Activated CD4-positive, alpha-beta T cell treated with anti-CD3 and anti-CD28 coated beads, Interleukin-10, Interleukin-2, amounts not matched to agents 100 ng/mL and 50 ng/mL, durations not matched to agents 16 hours and 8 hours (primary cell): Measurements from ENCODE around the gene CALN1.
"Not testable (repeated sequence)": the region's sequence is repeated elsewhere in the genome, so short reads cannot be mapped to it uniquely, and the experiment has no call there.

Experiments used
- DNase-seq: peaks from one replicate; pipeline ENCODE4 v3.0.0-alpha.2; 2020

The CALN1 gene

GRCh38 chr7:72265071-72265904, 146.8 kb downstream of the CALN1 start:
- DNase-seq: no peak

GRCh38 chr7:72260406-72260805, 151.7 kb downstream of the CALN1 start:
- DNase-seq: no peak

- DNase-seq: no peak
These were observed 154.1 kb downstream of the CALN1 start for GRCh38 chr7:72258074-72258473.

DNA sequence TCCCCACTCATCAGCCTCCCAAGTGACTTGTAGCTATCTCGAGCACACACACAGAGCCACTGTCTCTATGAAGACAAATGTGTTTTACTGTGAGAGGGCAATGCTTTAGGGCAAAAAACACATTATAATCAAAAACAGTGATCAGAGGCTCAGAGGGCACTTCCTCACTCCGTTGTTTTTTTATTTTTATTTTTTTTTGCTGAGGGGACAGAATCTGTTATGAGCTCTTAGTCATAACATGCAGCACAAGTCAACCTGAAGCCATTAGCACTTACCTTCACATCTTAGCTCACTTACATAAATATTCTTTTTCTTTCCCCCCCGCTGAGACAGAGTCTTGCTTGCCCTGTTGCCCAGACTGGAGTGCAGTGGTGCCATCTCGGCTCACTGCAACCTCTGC, 157.7 kb downstream of the CALN1 start:
- no peak for DNase-seq

GRCh38 chr7:72249106-72249505, 163.0 kb downstream of the CALN1 start:
- no peak for DNase-seq

- no peak for DNase-seq
These were observed 167.2 kb downstream of the CALN1 start for GRCh38 chr7:72244826-72245398.

DNA sequence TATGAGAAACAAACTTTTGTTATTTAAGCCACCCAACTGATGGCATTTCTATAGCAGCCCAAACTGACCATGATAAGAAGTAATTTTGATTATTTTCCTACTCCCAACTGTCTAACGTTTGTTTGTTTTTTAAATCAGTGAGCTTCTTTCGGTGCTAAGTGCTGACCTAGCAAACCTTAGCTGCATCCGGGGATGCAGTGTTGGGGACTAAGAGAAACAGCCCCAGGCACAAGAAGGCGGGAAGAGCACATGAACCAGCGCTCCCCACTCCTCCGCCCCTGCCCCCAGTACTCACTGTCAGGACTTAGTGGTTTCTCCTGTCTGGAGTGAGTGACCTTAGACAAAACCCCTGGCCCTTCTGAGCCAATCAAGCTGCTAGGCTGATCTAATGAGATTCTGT, 168.8 kb downstream of the CALN1 start:
- DNase-seq: no peak

DNA sequence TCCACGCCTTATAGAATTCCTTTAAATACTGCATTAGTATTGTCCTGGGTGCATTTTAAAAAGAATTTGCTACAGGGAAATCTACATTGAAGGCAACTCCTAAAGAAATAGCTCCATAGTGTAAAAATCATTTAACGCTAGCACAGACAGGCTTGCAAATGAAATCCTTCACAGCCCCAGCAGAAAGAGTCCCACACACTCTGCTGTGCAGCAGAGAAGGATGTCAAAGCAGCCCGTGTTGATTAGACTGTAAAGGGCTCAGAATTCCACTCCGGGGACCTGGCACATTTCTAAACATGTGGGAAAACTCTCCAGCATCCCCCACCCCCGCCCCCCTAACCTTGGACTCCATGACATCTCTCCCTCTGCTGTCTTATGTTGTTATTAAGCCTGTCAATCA, 176.8 kb downstream of the CALN1 start:
- DNase-seq: no peak

DNA sequence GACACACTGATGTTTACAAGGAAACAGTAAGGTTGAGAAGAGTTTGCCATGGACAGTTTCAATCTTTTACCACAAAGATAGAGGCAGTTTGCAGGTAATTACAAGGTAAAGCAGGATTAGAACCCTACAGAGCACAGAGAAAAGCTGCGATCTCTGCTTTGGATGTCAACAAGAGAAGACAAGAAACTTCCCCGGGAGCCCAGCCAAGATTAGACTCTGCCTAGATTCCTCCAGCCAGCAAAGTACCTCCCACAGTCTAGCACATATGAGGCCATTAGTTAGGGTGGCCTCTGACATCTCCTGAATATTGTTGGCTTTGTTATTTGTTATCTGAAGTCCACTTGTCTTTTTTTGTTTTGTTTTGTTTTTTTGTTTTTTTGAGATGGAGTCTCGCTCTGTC, 178.1 kb downstream of the CALN1 start:
- DNase-seq: no peak

DNA sequence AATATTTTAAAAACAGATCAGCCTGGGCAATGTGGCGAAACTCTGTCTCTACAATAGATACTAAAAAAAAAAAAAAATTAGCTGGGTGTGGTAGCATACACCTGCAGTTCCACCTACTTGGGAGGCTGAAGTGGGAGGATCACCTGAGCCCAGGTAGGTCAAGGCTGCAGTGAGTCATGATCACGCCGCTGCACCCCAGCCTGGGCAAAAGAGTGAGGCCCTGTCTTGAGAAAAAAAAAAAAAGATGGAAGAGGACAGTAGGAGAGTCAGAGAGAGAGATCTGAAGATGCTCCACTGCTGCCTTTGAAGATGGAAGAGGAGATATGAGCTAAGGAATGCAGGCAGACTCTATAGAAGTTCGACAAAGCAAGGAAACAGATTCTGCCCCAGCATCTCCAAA, 181.9 kb downstream of the CALN1 start:
- DNase-seq: no peak

DNA sequence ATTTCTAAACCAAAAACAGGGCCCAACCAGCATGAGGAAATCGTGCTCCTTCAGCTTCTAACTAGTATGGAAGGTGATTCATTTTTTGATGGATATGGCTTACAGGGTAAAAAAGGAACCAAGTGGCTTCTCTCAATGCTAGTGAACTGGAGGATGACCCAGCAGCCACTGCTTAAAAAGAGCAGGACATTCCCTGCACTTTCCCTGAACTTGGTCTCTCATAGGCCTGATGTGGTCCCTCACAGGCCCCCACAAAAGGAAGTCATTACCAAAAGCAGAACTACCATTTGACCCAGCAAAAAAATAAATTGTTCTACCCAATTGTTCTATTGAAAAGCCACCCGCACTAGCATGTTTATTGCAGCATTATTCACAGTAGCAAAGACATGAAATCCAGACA, 188.8 kb downstream of the CALN1 start:
- DNase-seq: no peak

DNA sequence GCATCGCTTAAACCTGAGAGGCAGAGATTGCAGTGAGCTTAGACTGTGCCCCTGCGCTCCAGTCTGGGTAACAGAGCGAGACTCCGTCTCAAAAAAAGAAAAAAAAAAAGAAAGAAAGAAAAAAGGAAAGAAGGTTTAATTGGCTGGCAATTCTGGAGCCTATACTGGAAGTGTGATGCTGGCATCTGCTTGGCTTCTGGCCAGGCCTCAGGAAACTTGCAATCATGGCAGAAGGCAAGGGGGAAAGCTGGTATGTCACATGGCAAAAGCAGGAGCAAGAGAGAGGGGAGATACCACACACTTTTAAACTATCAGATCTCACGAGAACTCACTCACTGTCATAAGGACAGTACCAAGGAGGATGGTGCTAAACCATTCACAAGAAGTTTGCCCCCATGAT, 190.0 kb downstream of the CALN1 start:
- DNase-seq: no peak

DNA sequence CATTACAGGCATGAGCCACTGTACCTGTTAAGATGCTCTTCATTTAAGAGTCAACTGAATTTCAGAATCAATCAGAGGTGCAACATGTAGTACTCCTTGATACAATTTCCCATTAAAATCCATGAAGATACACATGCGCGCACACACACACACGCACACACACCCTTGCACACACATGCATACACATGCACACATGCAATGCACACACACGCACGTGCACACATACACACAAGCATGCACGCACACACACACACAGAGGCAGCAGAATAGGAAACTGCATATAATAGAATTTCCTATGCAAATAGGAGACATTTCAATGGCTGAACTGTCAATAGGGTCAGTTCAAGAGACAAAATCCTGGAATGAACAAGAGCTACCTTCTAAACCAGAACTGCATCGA, 192.6 kb downstream of the CALN1 start:
- no peak for DNase-seq

DNA sequence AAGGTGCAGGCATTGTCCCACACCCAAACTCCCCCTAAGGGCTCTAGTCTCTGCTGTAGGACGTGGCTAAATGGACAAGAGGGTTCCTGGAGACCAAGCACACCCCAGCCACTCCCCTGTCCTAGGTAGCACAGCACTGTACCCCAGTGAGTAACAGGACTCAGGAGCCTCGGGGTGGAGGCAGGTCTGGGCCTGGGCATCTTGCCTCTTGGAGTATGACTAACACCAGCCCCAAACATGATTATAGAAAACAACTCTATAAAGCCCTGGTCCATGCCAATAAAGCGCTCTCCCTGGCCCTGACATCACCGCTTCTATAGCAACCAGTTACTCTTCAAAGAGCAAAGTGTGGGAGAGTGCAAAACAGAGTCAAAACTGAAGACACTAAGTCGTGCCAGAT, 195.0 kb downstream of the CALN1 start:
- DNase-seq: no peak

DNA sequence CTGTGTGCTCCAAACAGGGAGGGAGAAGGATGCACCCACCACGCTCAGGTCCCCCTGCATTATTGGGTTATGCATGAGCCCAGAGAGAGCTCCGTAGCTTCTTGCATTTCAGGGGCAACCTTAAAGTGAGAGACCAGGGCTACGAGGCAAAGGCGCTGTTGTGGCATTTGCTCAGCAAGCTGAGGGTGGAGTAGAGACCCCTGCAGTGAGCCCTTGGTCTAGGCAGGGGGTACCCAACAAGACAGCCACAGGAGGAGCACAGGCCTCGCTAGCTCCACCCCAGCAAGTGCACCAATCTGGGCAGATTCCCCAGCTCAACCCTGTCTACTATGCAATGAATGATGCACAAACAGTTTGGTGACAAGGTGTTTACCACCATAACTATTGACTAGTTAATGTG, 198.4 kb downstream of the CALN1 start:
- no peak for DNase-seq

DNA sequence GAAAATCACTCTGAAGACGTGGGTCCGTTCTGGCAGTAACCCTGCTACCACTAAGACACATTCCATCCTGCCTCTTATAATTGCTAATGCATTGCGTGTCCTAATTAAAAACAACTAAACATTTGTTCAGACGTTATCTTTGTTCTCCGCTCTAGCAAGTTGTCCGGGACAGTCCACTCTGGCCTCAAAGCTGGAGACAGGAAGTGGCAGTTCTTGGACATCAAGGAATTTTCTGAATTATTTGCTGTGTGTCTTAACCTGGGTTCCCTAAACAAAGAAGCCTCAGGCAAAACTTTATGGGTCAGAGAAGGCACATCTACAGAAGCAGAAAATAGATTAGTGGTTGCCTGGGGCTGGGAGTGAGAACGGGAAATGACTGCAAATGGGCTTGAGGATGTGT, 199.1 kb downstream of the CALN1 start:
- DNase-seq: no peak

GRCh38 chr7:72211175-72211574, 201.0 kb downstream of the CALN1 start:
- no peak for DNase-seq

DNA sequence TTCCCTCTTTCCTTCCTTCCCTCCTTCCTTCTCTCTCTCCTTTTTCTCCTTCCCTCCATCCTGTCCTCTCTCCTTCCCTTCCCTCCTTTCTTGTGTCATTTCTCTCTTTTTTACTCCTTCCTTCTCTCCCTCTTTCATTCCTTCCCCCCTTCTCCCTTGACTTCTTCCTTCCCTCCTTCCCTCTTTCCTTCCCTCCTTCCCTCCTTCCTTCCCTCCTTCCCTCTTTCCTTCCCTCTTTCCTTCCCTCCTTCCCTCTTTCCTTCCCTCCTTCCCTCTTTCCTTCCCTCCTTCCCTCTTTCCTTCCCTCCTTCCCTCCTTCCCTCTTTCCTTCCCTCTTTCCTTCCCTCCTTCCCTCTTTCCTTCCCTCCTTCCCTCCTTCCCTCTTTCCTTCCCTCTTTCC, 203.1 kb downstream of the CALN1 start:
- DNase-seq: not testable (repeated sequence)

GRCh38 chr7:72196176-72196575, 216.0 kb downstream of the CALN1 start:
- DNase-seq: no peak

GRCh38 chr7:72190919-72191318, 221.2 kb downstream of the CALN1 start:
- no peak for DNase-seq

DNA sequence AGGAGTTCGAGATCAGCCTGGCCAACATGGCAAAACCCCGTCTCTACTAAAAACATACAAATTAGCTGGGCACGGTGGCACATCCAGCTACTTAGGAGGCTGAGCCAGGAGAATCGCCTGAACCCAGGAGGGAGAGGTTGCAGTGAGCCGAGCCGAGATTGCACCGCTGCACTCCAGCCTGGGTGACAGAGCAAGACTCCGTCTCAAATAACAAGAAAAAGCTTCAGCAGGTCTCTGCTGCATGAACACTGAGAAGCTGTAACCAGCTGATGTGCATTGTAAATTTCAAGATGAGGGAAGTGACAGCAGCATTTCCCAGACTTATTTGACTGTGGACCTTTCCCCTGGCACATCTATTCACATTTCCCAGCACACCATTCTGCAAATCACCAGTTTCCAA, 222.0 kb downstream of the CALN1 start:
- no peak for DNase-seq

- DNase-seq: no peak
These were observed 225.0 kb downstream of the CALN1 start for GRCh38 chr7:72187179-72187578.

DNA sequence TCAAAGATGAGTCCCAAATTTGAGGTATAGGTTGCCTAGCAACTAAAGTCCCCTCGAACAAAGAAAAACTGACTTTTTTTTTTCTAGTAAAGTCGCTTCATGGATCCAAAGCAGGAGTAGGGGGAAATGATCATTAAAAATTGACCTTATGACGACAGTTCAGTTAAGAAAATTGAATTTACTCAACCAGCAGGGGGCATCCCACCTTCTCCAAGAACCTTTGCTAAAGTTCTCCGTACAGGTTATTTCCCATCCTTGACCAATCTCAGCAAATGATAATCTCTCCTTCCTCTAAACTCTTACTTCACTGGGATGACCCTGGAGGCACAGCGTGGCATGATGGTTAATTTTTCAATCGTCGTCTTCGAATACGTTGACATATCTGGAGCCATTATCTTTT, 228.3 kb downstream of the CALN1 start:
- DNase-seq: no peak

- no peak for DNase-seq
These were observed 230.1 kb downstream of the CALN1 start for GRCh38 chr7:72182036-72182435.

- no peak for DNase-seq
These were observed 235.3 kb downstream of the CALN1 start for GRCh38 chr7:72176875-72177274.
